Prostate gland (tissue), 2 donors: ENCODE results near the gene GPC5. TPM values are rescaled to one million over a fixed set of nuclear protein-coding genes. Genes with fewer than 3 reads are reported as not detected.

Source experiments
- DNase-seq: peaks from one replicate; pipeline ENCODE4 v3.0.0-alpha.2; 2019; ENCODE audit warnings: low spot score
- H3K27ac ChIP-seq, 2 donors: fragments of 200-600 bp; sonication (generic); 2 replicates each; pipeline ENCODE4 v1.5.1; 2017 to 2019
- H3K27me3 ChIP-seq: fragments of 200-600 bp; sonication (generic); replicated peaks from 2 replicates; pipeline ENCODE4 v1.5.1; 2019; ENCODE audit not compliant: insufficient read depth
- H3K36me3 ChIP-seq, 2 donors: fragments of 200-600 bp; sonication (generic); 1 replicate in 1 of 2; 2 replicates in 1 of 2; pipeline versions ENCODE4 v1.5.1 to v1.8.1; 2017 to 2019
- H3K4me1 ChIP-seq: fragments of 200-600 bp; sonication (generic); replicated peaks from 2 replicates; pipeline ENCODE4 v1.5.1; 2019
- H3K4me3 ChIP-seq, 2 donors: fragments of 200-600 bp; sonication (generic); 2 replicates each; pipeline ENCODE4 v1.5.1; 2017 to 2019
- H3K9me3 ChIP-seq: fragments of 200-600 bp; sonication (generic); 2 replicates; pipeline ENCODE4 v1.5.1; 2017
- POLR2A ChIP-seq: fragments of 450-650 bp; IDR thresholded peaks from one replicate; pipeline ENCODE4 v1.6.1; 2016; ENCODE audit warnings: antibody characterized with exemption, mild to moderate bottlenecking
- POLR2AphosphoS5 ChIP-seq: sonication (generic); formaldehyde crosslinking; IDR thresholded peaks from one replicate; pipeline ENCODE4 v1.6.1; 2017; ENCODE audit warnings: antibody characterized with exemption
- WGBS: methylation state at CpG from one replicate; pipeline ENCODE4 v1.1.5; 2018; 5-methylcytosine and 5-hydroxymethylcytosine counted together
- intact Hi-C: fragments of 100-400 bp; cut with DNase I; formaldehyde crosslinking; loops from one replicate; pipeline ENCODE4 v1.14.2; 2022
- total RNA-seq, 2 donors: library from RNA; depleted of rRNA; stranded (reverse); fragments of >200 nt; gene quantifications; one replicate each; pipeline ENCODE4 v1.1.0, GENCODE V29; 2016
- TF ChIP-seq, protein P1 (sequence below), 4 experiments: fragments of 200-600 bp in 2 of 4; fragments of 450-650 bp in 2 of 4; sonication (generic) in 2 of 4; IDR thresholded peaks; 1 replicate in 3 of 4; 2 replicates in 1 of 4; pipeline ENCODE4 v1.5.1; 2016 to 2019; ENCODE audit warnings: antibody characterized with exemption in 4 of 4, mild to moderate bottlenecking in 2 of 4, moderate library complexity in 2 of 4

GPC5 gene
- total RNA-seq, 2 donors from 2014 or later = 0.23 to 35.0 TPM

DNA sequence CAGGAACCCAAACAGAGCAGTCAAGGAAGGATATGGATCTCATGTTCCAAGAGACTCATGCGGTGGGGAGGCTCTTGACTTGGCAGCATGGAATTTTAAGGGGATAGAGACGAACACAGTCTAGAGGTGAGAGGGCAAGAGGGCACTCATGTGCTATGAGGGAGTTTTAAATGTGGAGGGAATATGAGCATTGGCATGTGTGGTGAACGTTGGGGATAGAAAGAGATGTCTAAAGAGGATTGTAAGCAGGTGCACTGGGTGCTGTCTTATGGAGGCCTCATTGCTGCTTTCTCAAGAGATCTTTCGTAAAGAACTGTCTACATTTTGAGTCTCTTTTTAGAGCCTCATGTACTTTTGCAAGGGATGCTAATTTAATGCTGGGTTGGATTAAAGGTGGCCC lies 1227.9 kb downstream of the GPC5 start:
- TF ChIP-seq POLR2A (no peak), POLR2AphosphoS5 (no peak)
- TF ChIP-seq, protein P1, sequence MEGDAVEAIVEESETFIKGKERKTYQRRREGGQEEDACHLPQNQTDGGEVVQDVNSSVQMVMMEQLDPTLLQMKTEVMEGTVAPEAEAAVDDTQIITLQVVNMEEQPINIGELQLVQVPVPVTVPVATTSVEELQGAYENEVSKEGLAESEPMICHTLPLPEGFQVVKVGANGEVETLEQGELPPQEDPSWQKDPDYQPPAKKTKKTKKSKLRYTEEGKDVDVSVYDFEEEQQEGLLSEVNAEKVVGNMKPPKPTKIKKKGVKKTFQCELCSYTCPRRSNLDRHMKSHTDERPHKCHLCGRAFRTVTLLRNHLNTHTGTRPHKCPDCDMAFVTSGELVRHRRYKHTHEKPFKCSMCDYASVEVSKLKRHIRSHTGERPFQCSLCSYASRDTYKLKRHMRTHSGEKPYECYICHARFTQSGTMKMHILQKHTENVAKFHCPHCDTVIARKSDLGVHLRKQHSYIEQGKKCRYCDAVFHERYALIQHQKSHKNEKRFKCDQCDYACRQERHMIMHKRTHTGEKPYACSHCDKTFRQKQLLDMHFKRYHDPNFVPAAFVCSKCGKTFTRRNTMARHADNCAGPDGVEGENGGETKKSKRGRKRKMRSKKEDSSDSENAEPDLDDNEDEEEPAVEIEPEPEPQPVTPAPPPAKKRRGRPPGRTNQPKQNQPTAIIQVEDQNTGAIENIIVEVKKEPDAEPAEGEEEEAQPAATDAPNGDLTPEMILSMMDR (IDR thresholded peaks at IDR 0.05) = no peak
- Histone ChIP-seq H3K9me3 (no peaks in the 10 kb centered on the region), H3K27ac (no peak overlapping the region), H3K36me3 (no peaks in the 10 kb centered on the region), H3K4me3 (no peak overlapping the region), H3K4me1 (no peaks in the 10 kb centered on the region), H3K27me3 (no peaks in the 10 kb centered on the region)
- DNase-seq = no peak
- 84% methylated on average over 4 of the region's 4 CpGs for WGBS
- intact Hi-C loops = no loop called here

DNA sequence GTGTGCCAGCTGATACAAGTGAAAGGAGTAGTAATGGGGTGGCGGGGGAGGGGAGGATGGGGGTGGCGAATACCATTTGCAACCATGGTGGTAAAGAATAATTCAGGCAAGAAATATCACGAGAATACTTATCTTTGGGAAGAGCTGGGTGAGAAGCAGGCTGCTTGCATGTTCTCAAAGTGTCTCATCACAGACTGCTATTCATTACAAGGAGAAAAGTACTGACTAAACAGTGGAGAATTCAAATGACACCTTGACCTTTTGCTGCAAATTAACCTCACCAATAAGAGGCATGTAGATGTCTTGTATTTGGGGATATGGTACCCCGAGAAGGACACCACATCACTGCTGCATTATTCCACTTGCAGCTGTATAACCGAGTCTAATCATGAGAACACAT lies 1242.5 kb downstream of the GPC5 start:
- H3K4me1 ChIP-seq = no peaks in the 10 kb centered on the region
- H3K27me3 ChIP-seq = no peaks in the 10 kb centered on the region
- 90% methylated on average over 5 of the region's 5 CpGs for WGBS
- no peak overlapping the region for H3K27ac ChIP-seq
- TF ChIP-seq, protein P1 (IDR thresholded peaks at IDR 0.05) = no peak
- TF ChIP-seq POLR2AphosphoS5 (no peak), POLR2A (no peak)
- no peaks in the 10 kb centered on the region for H3K9me3 ChIP-seq
- no peak for DNase-seq
- intact Hi-C loops = no loop called here
- no peaks in the 10 kb centered on the region for H3K36me3 ChIP-seq
- H3K4me3 ChIP-seq = no peak overlapping the region

DNA sequence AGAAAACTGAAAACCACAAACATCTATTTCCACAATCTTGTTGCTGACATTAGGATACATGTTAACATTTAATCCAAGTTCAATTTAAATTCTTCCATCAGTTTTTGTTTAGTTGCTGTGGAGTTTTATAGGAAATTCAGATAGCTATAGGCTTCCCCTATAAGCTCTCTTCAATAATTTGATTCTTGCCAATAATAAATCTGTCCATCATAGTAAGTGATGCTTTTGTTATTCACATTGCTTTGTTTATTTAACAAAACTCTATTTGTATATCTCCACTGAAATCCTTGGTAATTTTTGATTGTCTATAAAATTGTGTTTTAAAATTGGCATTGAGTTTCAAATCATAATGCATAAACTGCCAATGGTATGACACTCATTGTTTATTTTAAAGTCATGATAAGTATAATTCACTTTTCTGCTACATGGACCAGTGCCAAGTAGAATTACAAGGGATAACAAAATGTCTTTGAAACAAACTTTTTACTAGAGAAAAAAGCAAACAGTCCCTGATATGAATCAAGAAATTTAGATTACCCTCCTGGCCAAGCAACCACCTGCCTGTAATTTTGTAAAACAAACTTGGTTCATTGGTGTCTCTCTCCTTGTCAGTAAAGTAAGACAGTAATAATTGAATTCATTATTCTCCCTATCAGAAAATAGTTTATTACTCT lies 1250.9 kb downstream of the GPC5 start:
- no peak for DNase-seq
- Histone ChIP-seq H3K4me3 (no peak overlapping the region), H3K9me3 (no peaks in the 10 kb centered on the region), H3K27ac (no peak overlapping the region), H3K27me3 (no peaks in the 10 kb centered on the region), H3K36me3 (no peaks in the 10 kb centered on the region), H3K4me1 (no peaks in the 10 kb centered on the region)
- TF ChIP-seq POLR2AphosphoS5 (no peak), POLR2A (no peak)
- TF ChIP-seq, protein P1 (IDR thresholded peaks at IDR 0.05) = no peak
- intact Hi-C loops = no loop called here

DNA sequence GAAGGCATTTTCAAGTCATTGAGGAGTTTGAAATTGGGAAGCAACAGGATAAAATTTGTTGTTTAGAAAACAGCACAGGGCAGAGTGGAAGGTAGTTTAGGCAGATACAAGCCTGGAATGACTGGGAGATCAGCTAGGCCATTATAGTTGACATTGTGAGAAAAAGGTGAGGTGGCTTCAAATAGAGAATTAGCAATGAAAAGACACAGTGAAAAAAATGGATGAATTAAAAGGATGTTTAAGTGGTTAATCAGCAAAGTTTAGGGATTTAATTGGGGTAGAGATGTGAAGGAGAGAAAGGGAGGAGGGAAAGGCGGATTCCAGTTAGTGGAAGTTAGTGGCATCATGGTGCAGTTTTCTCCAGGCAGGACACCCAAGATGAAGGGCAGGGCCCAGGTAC lies 1257.7 kb downstream of the GPC5 start:
- Histone ChIP-seq H3K4me3 (no peak overlapping the region), H3K27ac (no peak overlapping the region), H3K27me3 (no peaks in the 10 kb centered on the region), H3K9me3 (no peaks in the 10 kb centered on the region), H3K36me3 (no peaks in the 10 kb centered on the region), H3K4me1 (no peaks in the 10 kb centered on the region)
- 97% methylated on average over 1 of the region's 1 CpG for WGBS
- TF ChIP-seq POLR2A = no peak
- TF ChIP-seq, protein P1 (IDR thresholded peaks at IDR 0.05) = no peak
- TF ChIP-seq POLR2AphosphoS5 = no peak
- intact Hi-C loops = no loop called here
- DNase-seq = no peak

DNA sequence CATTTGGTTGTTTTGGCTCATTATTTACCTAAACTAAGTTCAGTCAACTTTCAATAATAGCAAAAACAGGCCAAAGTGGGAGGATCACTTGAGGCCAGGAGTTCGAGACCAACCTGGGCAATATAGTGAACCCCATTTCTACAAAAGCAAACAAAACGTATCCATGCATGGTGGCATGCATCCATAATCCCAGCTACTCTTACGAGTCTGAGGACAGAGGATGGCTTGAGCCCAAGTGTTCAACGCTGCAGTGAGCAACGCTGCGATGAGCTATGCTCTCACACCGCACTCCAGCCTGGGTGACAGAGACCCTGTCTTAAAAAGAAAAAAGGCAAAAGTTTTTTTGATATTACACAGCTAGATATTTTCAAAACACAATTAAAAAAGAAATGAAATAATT lies 1258.2 kb downstream of the GPC5 start:
- H3K36me3 ChIP-seq = no peaks in the 10 kb centered on the region
- H3K27me3 ChIP-seq = no peaks in the 10 kb centered on the region
- no peak overlapping the region for H3K4me3 ChIP-seq
- DNase-seq = no peak
- TF ChIP-seq, protein P1 (IDR thresholded peaks at IDR 0.05) = no peak
- TF ChIP-seq POLR2A (no peak), POLR2AphosphoS5 (no peak)
- no peaks in the 10 kb centered on the region for H3K9me3 ChIP-seq
- H3K4me1 ChIP-seq = no peaks in the 10 kb centered on the region
- no peak overlapping the region for H3K27ac ChIP-seq
- WGBS = 89% methylated on average over 7 of the region's 7 CpGs
- intact Hi-C loops = no loop called here
